T-helper 1 cell treated with Interleukin-12 subunit alpha and Interleukin-12 subunit beta and Interleukin-4 antibody, amounts not matched to agents 30 μg/mL and 1 μg/mL, for 36 hours (primary cell): ENCODE results near the gene PNMA8B.
"Not testable (repeated sequence)": the region's sequence is repeated elsewhere in the genome, so short reads cannot be mapped to it uniquely, and the experiment has no call there.

ENCODE experiments used
- H3K27ac Mint-ChIP-seq: one replicate; pipeline ENCODE4 v1.8.0; 2021; ENCODE audit warnings: mild to moderate bottlenecking, mixed read lengths
- H3K27me3 Mint-ChIP-seq: one replicate; pipeline ENCODE4 v1.8.0; 2021; ENCODE audit warnings: low read depth, mixed read lengths
- H3K36me3 Mint-ChIP-seq: one replicate; pipeline ENCODE4 v1.8.0; 2021; ENCODE audit warnings: low read depth, mixed read lengths
- H3K4me1 Mint-ChIP-seq: one replicate; pipeline ENCODE4 v1.8.0; 2021; ENCODE audit warnings: low read depth, mixed read lengths
- H3K4me3 Mint-ChIP-seq: one replicate; pipeline ENCODE4 v1.8.0; 2021; ENCODE audit warnings: mild to moderate bottlenecking, moderate library complexity, mixed read lengths
- H3K9me3 Mint-ChIP-seq: one replicate; pipeline ENCODE4 v1.8.0; 2021; ENCODE audit warnings: mixed read lengths

The PNMA8B gene

DNA sequence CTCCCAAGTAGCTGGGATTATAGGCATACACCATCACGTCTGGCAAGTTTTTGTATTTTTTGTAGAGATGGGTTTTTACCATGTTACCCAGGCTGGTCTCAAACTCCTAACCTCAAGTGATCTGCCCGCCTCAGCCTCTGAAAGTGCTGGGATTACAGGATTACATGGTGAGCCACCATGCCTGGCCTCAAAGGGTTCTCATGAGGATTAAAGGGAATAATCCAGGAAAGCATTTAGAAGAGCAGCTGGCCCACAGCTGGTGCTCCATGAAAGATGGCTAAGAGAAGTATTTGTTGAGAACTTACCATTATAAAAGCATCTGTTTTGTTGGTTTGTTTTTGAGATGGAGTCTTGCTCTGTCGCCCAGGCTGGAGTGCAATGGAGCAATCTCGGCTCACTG, 1.2 kb upstream of the PNMA8B start:
- H3K4me1 Mint-ChIP-seq, H3K27ac Mint-ChIP-seq, H3K4me3 Mint-ChIP-seq, H3K9me3 Mint-ChIP-seq, H3K36me3 Mint-ChIP-seq: not testable (repeated sequence)
- H3K27me3 Mint-ChIP-seq: peaks cover 61% of the 10 kb centered on the region

GRCh38 chr19:46496304-46496703, 637 bp upstream of the PNMA8B start:
- no peak overlapping the region for H3K27ac Mint-ChIP-seq
- H3K4me1 Mint-ChIP-seq: peaks cover 4% of the 10 kb centered on the region
- H3K27me3 Mint-ChIP-seq: peaks cover 66% of the 10 kb centered on the region
- no peak overlapping the region for H3K4me3 Mint-ChIP-seq
- H3K9me3 Mint-ChIP-seq: no peaks in the 10 kb centered on the region
- no peaks in the 10 kb centered on the region for H3K36me3 Mint-ChIP-seq

GRCh38 chr19:46494941-46495785, 504 bp downstream of the PNMA8B start:
- Mint-ChIP-seq H3K9me3 (no peaks in the 10 kb centered on the region), H3K4me1 (peaks cover 4% of the 10 kb centered on the region), H3K4me3 (peak overlapping the region; percentile 56), H3K27ac (no peak overlapping the region), H3K36me3 (no peaks in the 10 kb centered on the region), H3K27me3 (peaks cover 70% of the 10 kb centered on the region)

GRCh38 chr19:46494146-46494940, 1.3 kb downstream of the PNMA8B start:
- Mint-ChIP-seq H3K36me3 (no peaks in the 10 kb centered on the region), H3K9me3 (no peaks in the 10 kb centered on the region), H3K27me3 (peaks cover 70% of the 10 kb centered on the region), H3K27ac (no peak overlapping the region), H3K4me1 (peaks cover 7% of the 10 kb centered on the region), H3K4me3 (peak overlapping the region; percentile 57)

DNA sequence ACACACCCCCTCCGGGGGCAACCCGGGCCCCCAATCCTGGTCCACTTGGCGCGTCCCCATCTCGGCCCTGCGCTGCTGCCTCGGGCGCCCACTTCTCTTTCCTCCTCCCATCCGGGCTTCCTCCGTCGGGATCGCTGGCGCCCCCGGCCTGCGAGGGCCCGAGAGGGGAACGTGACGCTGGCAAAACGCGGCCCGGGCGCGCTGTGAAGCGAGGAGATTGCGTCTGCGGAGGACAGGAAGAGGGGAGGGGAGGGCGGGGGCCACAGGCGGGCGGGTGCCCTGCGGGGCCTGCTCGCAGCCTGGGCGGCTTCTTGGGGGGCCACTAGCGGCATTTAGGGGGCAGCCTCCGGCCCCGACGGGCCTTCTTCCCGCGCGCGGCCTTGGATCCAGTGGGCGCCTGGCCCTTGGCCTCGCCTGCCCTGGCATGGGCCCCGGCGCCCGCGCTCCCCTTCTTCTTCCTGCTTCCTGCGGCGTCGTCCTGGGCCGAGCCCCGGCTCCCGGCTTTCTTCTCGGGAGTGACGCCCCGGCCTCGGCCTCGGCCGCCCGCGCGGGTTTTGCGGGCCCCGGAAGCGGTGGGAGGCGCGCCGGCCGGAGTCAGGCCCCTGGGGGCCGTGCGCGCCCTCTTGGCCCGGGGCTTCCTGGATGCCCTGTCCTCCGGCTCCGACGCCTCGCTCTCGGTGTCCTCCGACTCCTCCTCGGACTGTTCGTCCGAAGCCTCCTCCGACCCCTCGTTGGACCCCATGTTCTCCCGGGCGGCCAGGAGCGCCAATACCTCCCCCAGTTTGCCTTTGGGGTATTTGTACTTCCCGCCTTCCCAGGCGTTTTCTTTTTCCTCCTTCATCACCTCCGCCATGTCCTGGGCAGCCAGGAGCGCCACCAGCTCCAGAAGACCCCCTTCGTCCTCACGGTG, 2.2 kb downstream of the PNMA8B start:
- peaks cover 72% of the 10 kb centered on the region for H3K27me3 Mint-ChIP-seq

GRCh38 chr19:46492841-46493235, 2.8 kb downstream of the PNMA8B start:
- H3K9me3 Mint-ChIP-seq: no peaks in the 10 kb centered on the region
- H3K36me3 Mint-ChIP-seq: no peaks in the 10 kb centered on the region
- H3K27me3 Mint-ChIP-seq: peaks cover 77% of the 10 kb centered on the region
- H3K4me3 Mint-ChIP-seq: no peak overlapping the region
- peaks cover 7% of the 10 kb centered on the region for H3K4me1 Mint-ChIP-seq
- H3K27ac Mint-ChIP-seq: no peak overlapping the region

More for the DNA sequence above, 2.2 kb downstream of the PNMA8B start:
- Mint-ChIP-seq H3K4me1 (peaks cover 7% of the 10 kb centered on the region), H3K4me3 (peak overlapping the region; percentile 57), H3K9me3 (no peaks in the 10 kb centered on the region), H3K27ac (no peak overlapping the region), H3K36me3 (no peaks in the 10 kb centered on the region)

GRCh38 chr19:46491975-46492682, 3.5 kb downstream of the PNMA8B start:
- Mint-ChIP-seq H3K4me3 (no peak overlapping the region), H3K36me3 (no peaks in the 10 kb centered on the region), H3K9me3 (no peaks in the 10 kb centered on the region), H3K27ac (no peak overlapping the region), H3K4me1 (peaks cover 7% of the 10 kb centered on the region), H3K27me3 (peaks cover 80% of the 10 kb centered on the region)

DNA sequence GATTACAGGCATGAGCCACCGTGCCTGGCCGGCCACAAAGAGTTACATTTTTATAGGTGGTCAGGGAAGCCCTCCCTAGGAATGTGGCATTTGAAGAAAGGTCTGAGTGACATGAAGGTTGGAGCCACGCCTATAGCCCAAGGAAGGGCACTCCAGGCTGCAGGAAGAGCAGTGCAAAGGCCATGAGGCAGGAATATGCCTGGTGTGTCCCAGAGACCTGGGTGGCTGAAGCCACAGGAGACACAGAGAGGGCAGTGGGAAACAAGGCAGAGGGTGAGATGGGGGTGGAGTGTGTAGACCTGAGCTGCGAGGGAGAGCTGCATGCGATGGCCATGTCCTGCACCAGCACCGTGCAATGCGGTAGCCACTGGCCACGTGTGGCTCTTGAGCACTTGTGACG, 4.9 kb downstream of the PNMA8B start:
- H3K4me1 Mint-ChIP-seq: peaks cover 7% of the 10 kb centered on the region
- peaks cover 76% of the 10 kb centered on the region for H3K27me3 Mint-ChIP-seq
- peak overlapping the region; percentile 5 for H3K27ac Mint-ChIP-seq
- H3K36me3 Mint-ChIP-seq: no peaks in the 10 kb centered on the region
- H3K4me3 Mint-ChIP-seq: no peak overlapping the region
- H3K9me3 Mint-ChIP-seq: no peaks in the 10 kb centered on the region

DNA sequence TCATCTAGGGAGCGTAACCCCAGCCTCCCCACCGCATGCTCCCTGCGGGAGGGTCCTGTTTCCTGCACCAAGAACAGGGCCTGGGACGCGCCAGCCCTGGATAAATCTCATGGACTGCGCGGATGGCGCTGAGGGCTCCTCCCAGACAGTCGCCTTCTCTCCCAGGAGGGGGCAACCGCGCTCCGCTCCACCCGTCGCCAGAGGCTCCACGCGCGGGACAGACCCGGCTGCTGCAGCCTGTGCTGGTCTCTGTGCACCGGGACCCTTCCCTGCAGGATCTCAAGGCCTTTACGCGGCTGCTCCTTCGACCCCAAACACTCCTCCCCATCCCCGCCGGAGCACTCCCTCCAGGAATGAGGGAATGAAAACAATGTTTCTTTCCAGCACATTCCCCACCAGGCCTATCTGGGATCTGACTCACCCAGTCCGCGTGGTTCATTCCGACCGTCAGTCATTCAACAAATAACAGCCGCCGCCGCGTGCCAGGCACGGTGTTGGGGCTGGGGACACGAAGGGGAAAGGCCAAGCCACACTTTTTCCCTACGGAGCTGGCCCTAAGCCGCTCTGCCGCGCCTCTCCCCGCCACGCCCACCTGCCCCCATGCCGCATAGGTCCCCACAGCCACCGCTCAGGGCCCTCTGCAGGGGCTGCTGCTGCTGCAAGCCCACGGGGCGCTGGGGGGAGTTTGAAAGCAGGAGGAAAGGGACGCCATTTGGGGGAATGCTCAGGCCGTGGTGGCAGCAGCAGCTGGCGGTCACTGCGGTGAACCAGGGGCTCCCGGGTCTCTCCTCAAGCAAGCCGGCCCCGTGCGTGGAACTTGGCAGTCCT, 6.0 kb downstream of the PNMA8B start:
- Mint-ChIP-seq H3K4me1 (peaks cover 7% of the 10 kb centered on the region), H3K27ac (no peak overlapping the region), H3K36me3 (no peaks in the 10 kb centered on the region), H3K27me3 (peaks cover 77% of the 10 kb centered on the region), H3K4me3 (no peak overlapping the region), H3K9me3 (no peaks in the 10 kb centered on the region)

- Mint-ChIP-seq H3K9me3 (no peaks in the 10 kb centered on the region), H3K4me1 (peaks cover 3% of the 10 kb centered on the region), H3K27ac (no peak overlapping the region), H3K27me3 (peaks cover 73% of the 10 kb centered on the region), H3K36me3 (no peaks in the 10 kb centered on the region), H3K4me3 (no peak overlapping the region)
These were observed 7.1 kb downstream of the PNMA8B start for GRCh38 chr19:46488551-46488950.

GRCh38 chr19:46487802-46488445, 7.7 kb downstream of the PNMA8B start:
- H3K4me1 Mint-ChIP-seq: peaks cover 3% of the 10 kb centered on the region
- H3K36me3 Mint-ChIP-seq: no peaks in the 10 kb centered on the region
- H3K9me3 Mint-ChIP-seq: no peaks in the 10 kb centered on the region
- no peak overlapping the region for H3K4me3 Mint-ChIP-seq
- H3K27me3 Mint-ChIP-seq: peaks cover 74% of the 10 kb centered on the region
- no peak overlapping the region for H3K27ac Mint-ChIP-seq

DNA sequence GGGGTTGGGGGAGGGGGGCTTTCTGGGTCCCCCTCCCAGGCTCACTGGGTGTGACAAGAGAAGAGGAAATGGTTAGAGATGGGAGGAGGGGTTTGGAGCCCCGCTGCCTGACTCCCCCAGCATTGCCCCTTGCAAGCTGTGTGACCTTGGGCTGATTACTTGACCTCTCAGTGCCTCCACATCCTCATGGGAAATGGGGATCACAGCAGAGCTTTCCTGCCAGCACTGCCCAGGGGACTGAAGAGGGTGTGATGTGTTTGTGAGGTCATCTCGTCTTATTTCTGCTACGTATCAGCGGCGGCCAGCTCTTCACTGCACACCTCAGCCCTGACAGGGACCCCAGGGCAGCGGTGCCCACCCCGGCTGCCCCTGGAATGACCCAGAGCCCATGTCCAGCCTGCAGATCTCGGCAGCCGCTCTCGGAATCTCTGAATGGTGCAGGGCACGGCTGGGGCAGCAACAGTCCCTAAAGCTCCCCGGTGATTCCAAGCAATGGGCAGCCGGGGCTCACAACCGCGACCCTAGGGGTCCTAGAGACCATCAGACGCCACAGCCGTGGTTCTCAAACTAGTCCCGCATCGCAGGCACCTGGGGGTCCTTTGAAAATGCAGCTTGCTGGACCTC, 8.4 kb downstream of the PNMA8B start:
- H3K27ac Mint-ChIP-seq: no peak overlapping the region
- H3K4me3 Mint-ChIP-seq: no peak overlapping the region
- H3K27me3 Mint-ChIP-seq: peaks cover 78% of the 10 kb centered on the region
- no peaks in the 10 kb centered on the region for H3K9me3 Mint-ChIP-seq
- no peaks in the 10 kb centered on the region for H3K36me3 Mint-ChIP-seq
- peaks cover 3% of the 10 kb centered on the region for H3K4me1 Mint-ChIP-seq
